GM21723 (cell line): ENCODE data around the gene KRIT1.

Source experiments
- ATAC-seq: cut with Tn5 transposase; IDR thresholded peaks from one replicate; pipeline ENCODE4 v1.9.1; 2021; ENCODE audit warnings: mild to moderate bottlenecking, moderate library complexity; ENCODE audit not compliant: unreplicated experiment

Gene KRIT1

GRCh38 chr7:92156990-92157389 lies 88.7 kb downstream of the KRIT1 start:
- ATAC-seq: no peak

DNA sequence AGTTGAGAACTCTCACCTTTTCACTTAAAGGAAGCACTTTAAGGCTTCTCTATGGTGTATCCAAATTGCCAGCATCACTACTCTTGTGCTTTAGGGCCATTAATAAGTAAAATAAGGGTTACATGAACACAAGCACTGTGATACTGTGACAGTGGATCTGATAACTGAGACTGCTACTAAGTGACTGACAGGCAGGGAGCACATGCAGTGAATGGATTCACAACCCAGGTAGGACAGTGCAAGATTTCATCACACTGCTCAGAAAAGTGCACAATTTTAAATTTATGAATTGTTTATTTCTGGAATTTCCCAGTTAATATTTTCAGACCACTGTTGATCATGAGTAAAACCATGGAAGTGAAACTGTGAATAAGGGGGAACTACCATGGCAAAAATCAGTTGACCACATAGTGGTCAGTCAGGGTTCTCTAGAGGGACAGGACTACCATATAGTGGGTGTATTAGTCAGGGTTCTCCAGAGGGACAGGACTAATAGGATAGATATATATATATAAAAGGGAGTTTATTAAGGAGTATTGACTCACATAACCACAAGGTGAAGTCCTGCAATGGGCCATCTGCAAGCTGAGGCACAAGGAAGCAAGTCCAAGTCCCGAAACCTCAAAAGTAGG lies 90.5 kb downstream of the KRIT1 start:
- ATAC-seq: no peak

GRCh38 chr7:92150450-92151017 lies 95.2 kb downstream of the KRIT1 start:
- no peak for ATAC-seq

DNA sequence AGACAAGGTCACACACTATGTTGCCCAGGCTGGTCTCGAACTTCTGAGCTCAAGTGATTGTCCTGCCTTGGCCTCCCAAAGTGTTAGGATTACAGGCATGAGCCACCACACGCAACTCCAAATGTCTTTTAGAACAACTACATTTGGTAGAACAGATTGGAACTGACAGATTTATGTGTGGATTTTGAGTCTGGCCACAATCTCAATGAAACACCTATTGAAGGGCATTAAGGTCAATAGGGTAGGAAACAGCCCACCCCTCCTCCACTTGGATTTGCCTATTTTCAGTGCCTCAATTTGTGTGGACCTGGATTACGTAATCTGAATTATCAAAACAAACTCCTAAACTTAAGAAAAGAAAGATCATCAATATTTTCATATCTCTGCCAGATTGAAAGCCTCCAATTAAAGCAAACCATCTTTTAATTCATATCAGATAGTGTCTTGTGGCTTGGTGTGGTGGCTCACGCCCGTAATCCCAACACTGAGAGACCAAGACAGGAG lies 95.9 kb downstream of the KRIT1 start:
- no peak for ATAC-seq
